Activated CD8-positive, alpha-beta memory T cell treated with anti-CD3 and anti-CD28 coated beads for 36 hours (primary cell): ENCODE measurements around the gene CYTH2. TPM values are rescaled to one million over a fixed set of nuclear protein-coding genes. Genes with fewer than 3 reads are reported as not detected.
"Not testable (repeated sequence)": the region's sequence is repeated elsewhere in the genome, so short reads cannot be mapped to it uniquely, and the experiment has no call there.

Experiments used
- CTCF ChIA-PET: fragments of 350-600 bp; sonication (Branson Sonifier 250); formaldehyde crosslinking; loops from one replicate; lab custom pipeline; 2021; ENCODE audit warnings: antibody characterized with exemption; lab: Charles Lee
- POLR2A ChIA-PET: fragments of 350-600 bp; sonication (Branson Sonifier 250); formaldehyde crosslinking; loops from one replicate; lab custom pipeline; 2021; ENCODE audit warnings: antibody characterized with exemption; lab: Charles Lee
- total RNA-seq, 2 experiments: library from RNA; stranded (reverse); gene quantifications; one replicate each; pipeline ENCODE4 v1.2.3, GENCODE V29; 2021

The CYTH2 gene
- total RNA-seq, 2 experiments from 2014 or later = 23.1 to 25.9 TPM

- ChIA-PET CTCF (interaction anchor here (0.8 to 1.6 kb wide), 2 partner anchors 9 to 72 kb away, joined by 3 read pairs; no protein-coding TSS in a partner anchor), POLR2A (no interaction called here)
Observed at GRCh38 chr19:48516536-48516935, 47.4 kb downstream of the CYTH2 start.

- POLR2A ChIA-PET = no interaction called here
- CTCF ChIA-PET = interaction anchor here (0.7 kb wide), 1 partner anchor 61 kb away, joined by 3 read pairs; no protein-coding TSS in a partner anchor
Observed at GRCh38 chr19:48518207-48518606, 49.0 kb downstream of the CYTH2 start.

- CTCF ChIA-PET, POLR2A ChIA-PET: not testable (repeated sequence)
Observed at GRCh38 chr19:48519426-48519825, 50.3 kb downstream of the CYTH2 start.

GRCh38 chr19:48520134-48520533, 51.0 kb downstream of the CYTH2 start:
- ChIA-PET POLR2A (no interaction called here), CTCF (interaction anchor here (0.6 to 0.9 kb wide), 3 partner anchors 17 to 228 kb away, joined by 3 to 4 read pairs (median 3); no protein-coding TSS in a partner anchor)

- POLR2A ChIA-PET = no interaction called here
- CTCF ChIA-PET = interaction anchor here (1.3 kb wide), 1 partner anchor 26 kb away, joined by 3 read pairs; no protein-coding TSS in a partner anchor
Observed at GRCh38 chr19:48524221-48524620, 55.1 kb downstream of the CYTH2 start.

- ChIA-PET CTCF (no interaction called here), POLR2A (no interaction called here)
Observed at GRCh38 chr19:48524732-48525131, 55.6 kb downstream of the CYTH2 start.

- CTCF ChIA-PET = interaction anchor here (0.9 to 1.1 kb wide), 2 partner anchors 24 to 39 kb away, joined by 4 to 5 read pairs; no protein-coding TSS in a partner anchor
- POLR2A ChIA-PET = no interaction called here
Observed at GRCh38 chr19:48529156-48529555, 60.0 kb downstream of the CYTH2 start.

- CTCF ChIA-PET = interaction anchor here (1.0 kb wide), 1 partner anchor 24 kb away, joined by 3 read pairs; no protein-coding TSS in a partner anchor
Observed at GRCh38 chr19:48530066-48530720, 61.0 kb downstream of the CYTH2 start.

GRCh38 chr19:48530770-48531169, 61.6 kb downstream of the CYTH2 start:
- CTCF ChIA-PET = interaction anchor here (1.0 kb wide), 1 partner anchor 25 kb away, joined by 3 read pairs; no protein-coding TSS in a partner anchor
- POLR2A ChIA-PET = no interaction called here

More at GRCh38 chr19:48530066-48530720, 61.0 kb downstream of the CYTH2 start:
- POLR2A ChIA-PET = no interaction called here

Other genes starting within 250 kb of the CYTH2 start
- 100 to 1,000 TPM; 123 to 125 TPM for gene CARD8, start 213.5 kb upstream of the CYTH2 start, total RNA-seq
- under 1 TPM; 0.21 to 0.38 TPM for gene ZNF114, start 199.3 kb upstream of the CYTH2 start, total RNA-seq
- 100 to 1,000 TPM; 227 to 244 TPM for gene EMP3, start 143.8 kb upstream of the CYTH2 start, total RNA-seq
- 10 to 100 TPM; 12.7 to 14.1 TPM for gene TMEM143, start 105.4 kb upstream of the CYTH2 start, total RNA-seq
- gene SYNGR4, start 105.0 kb upstream of the CYTH2 start, total RNA-seq = not detected
- gene KDELR1, start 77.8 kb upstream of the CYTH2 start, total RNA-seq = 10 to 100 TPM; 78.5 to 80.5 TPM
- gene GRIN2D, start 75.7 kb upstream of the CYTH2 start, total RNA-seq = under 1 TPM; 0.15 to 0.17 TPM
- gene GRWD1, start 23.4 kb upstream of the CYTH2 start, total RNA-seq = 100 to 1,000 TPM in 1 of 2 experiments, 10 to 100 TPM in 1; 98.5 to 102 TPM
- 1 to 10 TPM; 1.6 TPM for gene KCNJ14, start 13.8 kb upstream of the CYTH2 start, total RNA-seq
- 1 to 10 TPM; 3.0 to 3.8 TPM for gene LMTK3, start 42.5 kb downstream of the CYTH2 start, total RNA-seq
- gene SULT2B1, start 82.8 kb downstream of the CYTH2 start, total RNA-seq = not detected
- not detected for gene SPACA4, start 137.4 kb downstream of the CYTH2 start, total RNA-seq
- gene FAM83E, start 145.7 kb downstream of the CYTH2 start, total RNA-seq = 1 to 10 TPM; 4.6 to 5.7 TPM
- 1,000 to 10,000 TPM; 1,763 to 1,800 TPM for gene RPL18, start 149.8 kb downstream of the CYTH2 start, total RNA-seq
- 10 to 100 TPM; 35.4 to 35.7 TPM for gene SPHK2, start 150.1 kb downstream of the CYTH2 start, total RNA-seq
- gene DBP, start 168.0 kb downstream of the CYTH2 start, total RNA-seq = 1 to 10 TPM; 9.0 to 9.9 TPM
- 10 to 100 TPM; 11.2 to 11.3 TPM for gene CA11, start 176.8 kb downstream of the CYTH2 start, total RNA-seq
- under 1 TPM; 0.06 to 0.19 TPM for gene NTN5, start 203.6 kb downstream of the CYTH2 start, total RNA-seq
- gene FUT2, start 226.6 kb downstream of the CYTH2 start, total RNA-seq = not detected